Naive thymus-derived CD4-positive, alpha-beta T cell (primary cell): Measurements from ENCODE around the gene CSTF1. TPM values are rescaled to one million over a fixed set of nuclear protein-coding genes. Genes with fewer than 3 reads are reported as not detected.

Experiments used
- ATAC-seq: fragments of 150-1000 bp; cut with Tn5 transposase; 2 replicates; pipeline ENCODE4 v1.10.0; 2021; ENCODE audit warnings: mild to moderate bottlenecking, moderate library complexity
- CTCF ChIA-PET: fragments of 350-600 bp; sonication (Branson Sonifier 250); formaldehyde crosslinking; loops from one replicate; lab custom pipeline; 2021; ENCODE audit warnings: antibody characterized with exemption; lab: Charles Lee
- POLR2A ChIA-PET: fragments of 350-600 bp; sonication (Branson Sonifier 250); formaldehyde crosslinking; loops from one replicate; lab custom pipeline; 2021; ENCODE audit warnings: antibody characterized with exemption, inconsistent platforms; lab: Charles Lee
- DNase-seq, 9 donors: peaks; one replicate each; pipeline versions ENCODE4 v3.0.0 to v3.0.0-alpha.2; 2020 to 2022; ENCODE audit warnings: mixed read lengths in 1 of 9
- H3K27ac ChIP-seq: one replicate; pipeline ENCODE4 v1.7.0; 2013; ENCODE audit warnings: mild to moderate bottlenecking, low read depth, low read length, moderate library complexity
- H3K27me3 ChIP-seq, 2 donors: one replicate each; pipeline ENCODE4 v1.7.0; 2013; ENCODE audit warnings: low read length in 2 of 2, mild to moderate bottlenecking in 2 of 2, moderate library complexity in 2 of 2; ENCODE audit not compliant: control insufficient read depth in 2 of 2, insufficient read depth in 2 of 2
- H3K36me3 ChIP-seq, 3 experiments: 1 replicate in 2 of 3; 2 replicates in 1 of 3; pipeline ENCODE4 v1.7.0; 2013; ENCODE audit warnings: low read length in 3 of 3, mild to moderate bottlenecking in 3 of 3, moderate library complexity in 1 of 3; ENCODE audit not compliant: insufficient read depth in 3 of 3, control insufficient read depth in 2 of 3
- H3K4me1 ChIP-seq, 2 donors: one replicate each; pipeline ENCODE4 v1.7.0; 2013; ENCODE audit warnings: low read length in 2 of 2, mild to moderate bottlenecking in 2 of 2, moderate library complexity in 1 of 2; ENCODE audit not compliant: control insufficient read depth in 2 of 2, insufficient read depth in 2 of 2
- H3K4me3 ChIP-seq: 2 replicates; pipeline ENCODE4 v1.7.0; 2013; ENCODE audit warnings: mild to moderate bottlenecking, low read length
- H3K9me3 ChIP-seq, 3 experiments: 1 replicate in 2 of 3; 2 replicates in 1 of 3; pipeline ENCODE4 v1.7.0; 2013; ENCODE audit warnings: low read length in 3 of 3; ENCODE audit not compliant: control insufficient read depth in 2 of 3
- H3K27ac Mint-ChIP-seq, 9 donors: one replicate each; pipeline ENCODE4 v1.8.0; 2020 to 2022; ENCODE audit warnings: mixed read lengths in 9 of 9, mild to moderate bottlenecking in 8 of 9, moderate library complexity in 5 of 9, inconsistent platforms in 2 of 9
- H3K27me3 Mint-ChIP-seq, 5 donors: one replicate each; pipeline ENCODE4 v1.8.0; 2021 to 2022; ENCODE audit warnings: mixed read lengths in 5 of 5, mild to moderate bottlenecking in 1 of 5
- H3K36me3 Mint-ChIP-seq, 5 donors: one replicate each; pipeline ENCODE4 v1.8.0; 2020 to 2022; ENCODE audit warnings: mixed read lengths in 5 of 5, mild to moderate bottlenecking in 3 of 5, inconsistent platforms in 1 of 5
- H3K4me1 Mint-ChIP-seq, 7 donors: one replicate each; pipeline ENCODE4 v1.8.0; 2020 to 2022; ENCODE audit warnings: mixed read lengths in 7 of 7, mild to moderate bottlenecking in 3 of 7, inconsistent platforms in 1 of 7
- H3K4me3 Mint-ChIP-seq, 10 donors: one replicate each; pipeline ENCODE4 v1.8.0; 2020 to 2022; ENCODE audit warnings: mild to moderate bottlenecking in 10 of 10, mixed read lengths in 10 of 10, moderate library complexity in 6 of 10, inconsistent platforms in 2 of 10
- H3K9me3 Mint-ChIP-seq, 11 donors: one replicate each; pipeline ENCODE4 v1.8.0; 2020 to 2022; ENCODE audit warnings: mixed read lengths in 11 of 11, mild to moderate bottlenecking in 4 of 11, inconsistent platforms in 1 of 11, moderate library complexity in 1 of 11
- intact Hi-C, 2 donors: fragments of 100-400 bp; cut with micrococcal nuclease; formaldehyde crosslinking; loops; one replicate each; pipeline ENCODE4 v1.15.1; 2023
- polyA plus RNA-seq, 2 donors: library from polyadenylated mRNA; unstranded; fragments of 300-500 nt; fragmentation: Illumina TruSeq; gene quantifications; one replicate each; pipeline ENCODE4 v1.2.3, GENCODE V29; 2021
- total RNA-seq, 6 experiments: library from RNA in 5 of 6; stranded (reverse) in 5 of 6; gene quantifications; 1 replicate in 5 of 6; 2 replicates in 1 of 6; pipeline ENCODE4 v1.2.3 and lab custom pipeline; 2021 to 2026

CSTF1 gene
- total and polyA plus RNA-seq, 7 experiments from 2014 or later, result 16.4 to 50.7 (median 35.9) TPM

GRCh38 chr20:56430957-56431356 lies 38.5 kb downstream of the CSTF1 start:
- H3K4me1 ChIP-seq, result peaks cover 22 to 26% of the 10 kb centered on the region in 2 donors
- POLR2A ChIA-PET, result interaction anchor here (1.2 to 4.9 kb wide), 4 partner anchors 9 to 18 kb away, joined by 6 to 24 read pairs (median 7); partner anchors contain the start of gene CASS4

GRCh38 chr20:56431471-56431870 lies 39.0 kb downstream of the CSTF1 start:
- Mint-ChIP-seq H3K4me1 (peaks cover 37 to 80% (median 70%) of the 10 kb centered on the region in 7 donors), H3K27me3 (no peaks in the 10 kb centered on the region), H3K36me3 (peaks cover 0 to 49% (median 22%) of the 10 kb centered on the region in 5 donors), H3K9me3 (peaks cover 0 to 2% (median 0%) of the 10 kb centered on the region in 11 donors), H3K4me3 (peak overlapping the region in 3 of 10 donors; percentile 15 to 96 (median 84)), H3K27ac (peak overlapping the region in 2 of 9 donors; percentile 21 to 94)
- Histone ChIP-seq H3K9me3 (no peaks in the 10 kb centered on the region), H3K27ac (no peak overlapping the region), H3K4me3 (no peak overlapping the region), H3K36me3 (peaks cover 0 to under 1% (median 0%) of the 10 kb centered on the region in 3 experiments), H3K4me1 (peaks cover 22 to 26% of the 10 kb centered on the region in 2 donors), H3K27me3 (no peaks in the 10 kb centered on the region)
- no peak for DNase-seq
- no peak for ATAC-seq
- POLR2A ChIA-PET, result interaction anchor here (0.6 to 4.9 kb wide), 3 partner anchors 8 to 19 kb away, joined by 3 to 24 read pairs (median 6); partner anchors contain the start of gene CASS4
- CTCF ChIA-PET, result no interaction called here
- intact Hi-C loops, result no loop called here

More at GRCh38 chr20:56430957-56431356, 38.5 kb downstream of the CSTF1 start:
- H3K4me1 Mint-ChIP-seq, result peaks cover 37 to 84% (median 75%) of the 10 kb centered on the region in 7 donors
- ATAC-seq (no peak), DNase-seq (no peak)
- H3K9me3 Mint-ChIP-seq, result peaks cover 0 to 2% (median 0%) of the 10 kb centered on the region in 11 donors
- H3K9me3 ChIP-seq, result no peaks in the 10 kb centered on the region
- H3K27ac ChIP-seq, result no peak overlapping the region
- peaks cover 0 to 50% (median 24%) of the 10 kb centered on the region in 5 donors for H3K36me3 Mint-ChIP-seq
- H3K36me3 ChIP-seq, result no peaks in the 10 kb centered on the region
- H3K4me3 ChIP-seq, result no peak overlapping the region
- intact Hi-C loops, result loop anchor here in 1 of 2 donors (1.0 kb wide), 1 partner anchor 9 kb away; no protein-coding TSS in a partner anchor
- CTCF ChIA-PET, result no interaction called here
- peak overlapping the region in 8 of 9 donors; percentile 9 to 99 (median 94) for H3K27ac Mint-ChIP-seq
- peak overlapping the region in 5 of 10 donors; percentile 2 to 96 (median 84) for H3K4me3 Mint-ChIP-seq
- H3K27me3 ChIP-seq, result no peaks in the 10 kb centered on the region
- no peaks in the 10 kb centered on the region for H3K27me3 Mint-ChIP-seq

- DNase-seq, result no peak
- H3K4me1 ChIP-seq, result peaks cover 27 to 30% of the 10 kb centered on the region in 2 donors
- H3K36me3 ChIP-seq, result peaks cover 0 to 19% (median 3%) of the 10 kb centered on the region in 3 experiments
- no peaks in the 10 kb centered on the region for H3K27me3 ChIP-seq
- H3K27ac ChIP-seq, result no peak overlapping the region
- Mint-ChIP-seq H3K4me3 (no peak overlapping the region), H3K36me3 (peaks cover 0 to 55% (median 17%) of the 10 kb centered on the region in 5 donors), H3K27me3 (no peaks in the 10 kb centered on the region), H3K4me1 (peaks cover 34 to 75% (median 63%) of the 10 kb centered on the region in 7 donors), H3K27ac (peak overlapping the region in 4 of 9 donors; percentile 7 to 76 (median 40)), H3K9me3 (peaks cover 0 to 2% (median 0%) of the 10 kb centered on the region in 11 donors)
- H3K4me3 ChIP-seq, result no peak overlapping the region
- intact Hi-C loops, result no loop called here
- H3K9me3 ChIP-seq, result no peaks in the 10 kb centered on the region
- CTCF ChIA-PET, result no interaction called here
- POLR2A ChIA-PET, result interaction anchor here (0.7 to 4.9 kb wide), 5 partner anchors 8 to 20 kb away, joined by 3 to 24 read pairs (median 4); partner anchors contain the start of gene CASS4
- no peak for ATAC-seq
These were observed 40.9 kb downstream of the CSTF1 start for GRCh38 chr20:56433221-56433879.

- Mint-ChIP-seq H3K9me3 (peaks cover 0 to 2% (median 0%) of the 10 kb centered on the region in 11 donors), H3K27me3 (no peaks in the 10 kb centered on the region), H3K4me1 (peaks cover 29 to 75% (median 60%) of the 10 kb centered on the region in 7 donors), H3K4me3 (peak overlapping the region in 1 of 10 donors; percentile 14), H3K27ac (peak overlapping the region in 2 of 9 donors; percentile 7 to 11), H3K36me3 (peaks cover 0 to 51% (median 17%) of the 10 kb centered on the region in 5 donors)
- Histone ChIP-seq H3K27me3 (no peaks in the 10 kb centered on the region), H3K9me3 (no peaks in the 10 kb centered on the region), H3K4me1 (peaks cover 28 to 34% of the 10 kb centered on the region in 2 donors), H3K4me3 (no peak overlapping the region), H3K27ac (no peak overlapping the region), H3K36me3 (peaks cover 0 to 22% (median 3%) of the 10 kb centered on the region in 3 experiments)
- DNase-seq (no peak), ATAC-seq (peak; percentile 76)
- ChIA-PET CTCF (interaction anchor here (0.6 to 1.1 kb wide), 2 partner anchors 36 to 81 kb away, joined by 3 to 9 read pairs; no protein-coding TSS in a partner anchor), POLR2A (interaction anchor here (0.7 to 4.9 kb wide), 4 partner anchors 9 to 21 kb away, joined by 3 to 24 read pairs (median 5); partner anchors contain the start of gene CASS4)
- intact Hi-C loops, result no loop called here
These were observed 41.4 kb downstream of the CSTF1 start for GRCh38 chr20:56433880-56434255.

GRCh38 chr20:56437196-56437960 lies 44.9 kb downstream of the CSTF1 start:
- Histone ChIP-seq H3K27me3 (no peaks in the 10 kb centered on the region), H3K27ac (no peak overlapping the region), H3K4me3 (no peak overlapping the region), H3K4me1 (peaks cover 37 to 46% of the 10 kb centered on the region in 2 donors), H3K36me3 (peaks cover 0 to 22% (median 3%) of the 10 kb centered on the region in 3 experiments), H3K9me3 (no peaks in the 10 kb centered on the region)
- peaks cover 0 to 42% (median 16%) of the 10 kb centered on the region in 5 donors for H3K36me3 Mint-ChIP-seq
- ATAC-seq, result no peak
- ChIA-PET CTCF (interaction anchor here (1.1 kb wide), 1 partner anchor 17 kb away, joined by 3 read pairs; no protein-coding TSS in a partner anchor), POLR2A (interaction anchor here (1.0 to 1.1 kb wide), 2 partner anchors 9 to 15 kb away, joined by 4 to 6 read pairs; no protein-coding TSS in a partner anchor)
- H3K4me1 Mint-ChIP-seq, result peaks cover 27 to 75% (median 56%) of the 10 kb centered on the region in 7 donors
- H3K9me3 Mint-ChIP-seq, result no peaks in the 10 kb centered on the region
- H3K4me3 Mint-ChIP-seq, result peak overlapping the region in 1 of 10 donors; percentile 43
- no peak for DNase-seq
- peak overlapping the region in 8 of 9 donors; percentile 29 to 93 (median 69) for H3K27ac Mint-ChIP-seq
- H3K27me3 Mint-ChIP-seq, result no peaks in the 10 kb centered on the region
- intact Hi-C loops, result no loop called here

- Mint-ChIP-seq H3K4me3 (peak overlapping the region in 3 of 10 donors; percentile 10 to 48 (median 26)), H3K27me3 (no peaks in the 10 kb centered on the region), H3K9me3 (no peaks in the 10 kb centered on the region), H3K4me1 (peaks cover 27 to 75% (median 55%) of the 10 kb centered on the region in 7 donors), H3K36me3 (peaks cover 0 to 34% (median 11%) of the 10 kb centered on the region in 5 donors), H3K27ac (peak overlapping the region in 8 of 9 donors; percentile 31 to 93 (median 77))
- DNase-seq (no peak), ATAC-seq (no peak)
- ChIA-PET POLR2A (interaction anchor here (0.8 to 1.1 kb wide), 3 partner anchors 10 to 28 kb away, joined by 3 to 4 read pairs (median 4); no protein-coding TSS in a partner anchor), CTCF (no interaction called here)
- Histone ChIP-seq H3K4me3 (no peak overlapping the region), H3K4me1 (peaks cover 43 to 44% of the 10 kb centered on the region in 2 donors), H3K36me3 (peaks cover 0 to 22% (median 3%) of the 10 kb centered on the region in 3 experiments), H3K9me3 (no peaks in the 10 kb centered on the region), H3K27ac (no peak overlapping the region), H3K27me3 (no peaks in the 10 kb centered on the region)
- intact Hi-C loops, result no loop called here
These were observed 45.8 kb downstream of the CSTF1 start for GRCh38 chr20:56438284-56438683.
